GM23338 (cell line): ENCODE results near the gene SLC1A3. TPM values are rescaled to one million over a fixed set of nuclear protein-coding genes. Genes with fewer than 3 reads are reported as not detected.

ENCODE experiments used
- ATAC-seq: fragments of 200-7000 bp; cut with Tn5 transposase; 3 replicates; pipeline ENCODE4 v1.9.1; 2020
- DNase-seq: peaks from one replicate; pipeline ENCODE4 v3.0.0-alpha.2; 2015; ENCODE audit warnings: low spot score
- H2AFZ ChIP-seq: fragments of 200-600 bp; sonication (generic); 2 replicates; pipeline ENCODE4 v1.8.0; 2016; ENCODE audit warnings: antibody characterized with exemption, mild to moderate bottlenecking, moderate library complexity
- H3F3A ChIP-seq: fragments of 200-600 bp; sonication (generic); replicated peaks from 2 replicates; pipeline ENCODE4 v1.8.0; 2017; ENCODE audit warnings: antibody characterized with exemption, mixed run types, low read depth
- H3K27ac ChIP-seq: fragments of 200-600 bp; sonication (generic); 2 replicates; pipeline ENCODE4 v1.6.1; 2016; ENCODE audit warnings: low read depth
- H3K27me3 ChIP-seq: fragments of 200-600 bp; sonication (generic); 2 replicates; pipeline ENCODE4 v1.8.0; 2016; ENCODE audit warnings: mild to moderate bottlenecking, mixed run types, moderate library complexity; ENCODE audit not compliant: insufficient read depth
- H3K36me3 ChIP-seq: fragments of 200-600 bp; sonication (generic); 2 replicates; pipeline ENCODE4 v1.8.0; 2016; ENCODE audit warnings: mild to moderate bottlenecking; ENCODE audit not compliant: insufficient read depth
- H3K4me1 ChIP-seq: fragments of 200-600 bp; sonication (generic); 2 replicates; pipeline ENCODE4 v1.8.0; 2016; ENCODE audit warnings: mild to moderate bottlenecking, moderate library complexity; ENCODE audit not compliant: insufficient read depth
- H3K4me2 ChIP-seq: fragments of 200-600 bp; sonication (generic); 2 replicates; pipeline ENCODE4 v1.7.1; 2017; ENCODE audit warnings: mixed run types
- H3K4me3 ChIP-seq: fragments of 200-600 bp; sonication (generic); 2 replicates; pipeline ENCODE4 v1.6.1; 2016; ENCODE audit warnings: mixed run types
- H3K79me2 ChIP-seq: fragments of 200-600 bp; sonication (generic); replicated peaks from 2 replicates; pipeline ENCODE4 v1.8.0; 2017; ENCODE audit warnings: mild to moderate bottlenecking; ENCODE audit not compliant: insufficient read depth
- H3K9me2 ChIP-seq: fragments of 200-600 bp; sonication (generic); 2 replicates; pipeline ENCODE4 v1.8.0; 2017; ENCODE audit not compliant: insufficient read depth
- H4K20me1 ChIP-seq: fragments of 200-600 bp; sonication (generic); replicated peaks from 2 replicates; pipeline ENCODE4 v1.8.0; 2017; ENCODE audit warnings: mild to moderate bottlenecking; ENCODE audit not compliant: insufficient read depth
- H3K27ac Mint-ChIP-seq: 2 replicates; pipeline ENCODE4 v1.8.0; 2020; ENCODE audit warnings: inconsistent platforms, mild to moderate bottlenecking, moderate library complexity, mixed read lengths
- H3K27me3 Mint-ChIP-seq: 3 replicates; pipeline ENCODE4 v1.8.0; 2022; ENCODE audit warnings: low read depth, mild to moderate bottlenecking, moderate library complexity, mixed read lengths, inconsistent platforms; ENCODE audit not compliant: insufficient read depth, poor library complexity
- H3K36me3 Mint-ChIP-seq: 3 replicates; pipeline ENCODE4 v1.8.0; 2021; ENCODE audit warnings: low read depth, mild to moderate bottlenecking, inconsistent platforms, moderate library complexity, mixed read lengths
- H3K4me1 Mint-ChIP-seq: 3 replicates; pipeline ENCODE4 v1.8.0; 2020; ENCODE audit warnings: mild to moderate bottlenecking, inconsistent platforms, mixed read lengths
- H3K4me3 Mint-ChIP-seq: 3 replicates; pipeline ENCODE4 v1.8.0; 2021; ENCODE audit warnings: moderate library complexity, mild to moderate bottlenecking, inconsistent platforms, mixed read lengths
- H3K9me3 Mint-ChIP-seq: 3 replicates; pipeline ENCODE4 v1.8.0; 2020; ENCODE audit warnings: moderate library complexity, mild to moderate bottlenecking, inconsistent platforms, mixed read lengths
- CREB1 ChIP-seq: fragments of 250-450 bp; sonication (Bioruptor Pico); IDR thresholded peaks from 2 replicates; pipeline ENCODE4 v1.5.0; 2020; ENCODE audit warnings: low read depth, mild to moderate bottlenecking, moderate library complexity
- CTCF ChIP-seq, 2 experiments: fragments of 200-600 bp in 1 of 2; sonication (generic) in 1 of 2; conservative IDR thresholded peaks; 2 replicates each; pipeline versions ENCODE4 v1.5.1 to v1.6.1; 2016 to 2017; ENCODE audit warnings: antibody characterized with exemption in 2 of 2, low read depth in 2 of 2, mild to moderate bottlenecking in 2 of 2, moderate library complexity in 1 of 2
- EZH2 ChIP-seq: fragments of 200-600 bp; sonication (generic); IDR thresholded peaks from one replicate; pipeline ENCODE4 v1.8.0; 2017; ENCODE audit warnings: antibody characterized with exemption, mild to moderate bottlenecking, low read depth; ENCODE audit not compliant: unreplicated experiment
- JUNB ChIP-seq: IDR thresholded peaks from one replicate; pipeline ENCODE4 v1.6.1; 2016; ENCODE audit warnings: antibody characterized with exemption; ENCODE audit not compliant: unreplicated experiment
- POLR2AphosphoS5 ChIP-seq: IDR thresholded peaks from 2 replicates; pipeline ENCODE4 v1.6.1; 2016; ENCODE audit warnings: antibody characterized with exemption, low read depth
- STAT1 ChIP-seq: IDR thresholded peaks from one replicate; pipeline ENCODE4 v1.6.1; 2016; ENCODE audit warnings: antibody characterized with exemption; ENCODE audit not compliant: unreplicated experiment
- ZNF114 ChIP-seq: fragments of 250-450 bp; sonication (Bioruptor Pico); IDR thresholded peaks from 2 replicates; pipeline ENCODE4 v1.5.0; 2020; ENCODE audit warnings: mild to moderate bottlenecking, moderate library complexity
- ZNF331 ChIP-seq: fragments of 250-450 bp; sonication (Bioruptor Pico); IDR thresholded peaks from 2 replicates; pipeline ENCODE4 v1.5.0; 2020; ENCODE audit warnings: low read depth, mild to moderate bottlenecking, moderate library complexity
- polyA plus RNA-seq: library from polyadenylated mRNA; unstranded; fragments of >200 nt; fragmentation: Nextera tagmentation; extraction: Ambion mirVana; gene quantifications from 2 replicates; pipeline ENCODE4 v1.2.1, GENCODE V29; 2016
- total RNA-seq: library from RNA; depleted of rRNA; stranded (reverse); fragments of >200 nt; shearing (Covaris generic); gene quantifications from 2 replicates; pipeline ENCODE4 v1.2.3, GENCODE V29; 2014
- TF ChIP-seq, protein P1 (sequence below): fragments of 250-450 bp; sonication (Bioruptor Pico); IDR thresholded peaks from 2 replicates; pipeline ENCODE4 v1.5.0; 2020; ENCODE audit warnings: mild to moderate bottlenecking, moderate library complexity
- TF ChIP-seq, protein P2 (sequence below): IDR thresholded peaks from one replicate; pipeline ENCODE4 v1.6.1; 2018; ENCODE audit warnings: antibody characterized with exemption; ENCODE audit not compliant: unreplicated experiment

The SLC1A3 gene
- total and polyA plus RNA-seq, 2 experiments from 2014 or later: 29.0 to 40.7 TPM

- peaks cover 4% of the 10 kb centered on the region for H3K36me3 Mint-ChIP-seq
- H3K9me3 Mint-ChIP-seq: peaks cover 4% of the 10 kb centered on the region; the same call in 1 of the 3 replicates
- peaks cover 12% of the 10 kb centered on the region; the same call in 1 of the 2 replicates for H3K9me2 ChIP-seq
These were observed 12.5 kb upstream of the SLC1A3 start for GRCh38 chr5:36593867-36594266.

More at GRCh38 chr5:36593867-36594266, 12.5 kb upstream of the SLC1A3 start:
- ATAC-seq (no peak), DNase-seq (no peak)
- no peaks in the 10 kb centered on the region for H3K36me3 ChIP-seq
- Mint-ChIP-seq H3K27me3 (peaks cover 8% of the 10 kb centered on the region), H3K4me1 (peaks cover 47% of the 10 kb centered on the region), H3K27ac (no peak overlapping the region), H3K4me3 (no peak overlapping the region)
- H3F3A ChIP-seq: no peaks in the 10 kb centered on the region; the same call in 1 of the 2 replicates
- H3K27ac ChIP-seq: no peak overlapping the region
- H3K4me1 ChIP-seq: peaks cover 42% of the 10 kb centered on the region
- no peaks in the 10 kb centered on the region for H4K20me1 ChIP-seq
- no peak overlapping the region for H2AFZ ChIP-seq
- TF ChIP-seq CTCF (conservative IDR thresholded peaks at IDR 0.05; ENCODE audit: low read depth in 2 of 2) (no peak), ZNF114 (no peak), JUNB (no peak), POLR2AphosphoS5 (no peak), ZNF331 (CRISPR knock-in tag) (no peak), EZH2 (no peak), STAT1 (no peak), CREB1 (CRISPR knock-in tag) (no peak)
- TF ChIP-seq, protein P1, sequence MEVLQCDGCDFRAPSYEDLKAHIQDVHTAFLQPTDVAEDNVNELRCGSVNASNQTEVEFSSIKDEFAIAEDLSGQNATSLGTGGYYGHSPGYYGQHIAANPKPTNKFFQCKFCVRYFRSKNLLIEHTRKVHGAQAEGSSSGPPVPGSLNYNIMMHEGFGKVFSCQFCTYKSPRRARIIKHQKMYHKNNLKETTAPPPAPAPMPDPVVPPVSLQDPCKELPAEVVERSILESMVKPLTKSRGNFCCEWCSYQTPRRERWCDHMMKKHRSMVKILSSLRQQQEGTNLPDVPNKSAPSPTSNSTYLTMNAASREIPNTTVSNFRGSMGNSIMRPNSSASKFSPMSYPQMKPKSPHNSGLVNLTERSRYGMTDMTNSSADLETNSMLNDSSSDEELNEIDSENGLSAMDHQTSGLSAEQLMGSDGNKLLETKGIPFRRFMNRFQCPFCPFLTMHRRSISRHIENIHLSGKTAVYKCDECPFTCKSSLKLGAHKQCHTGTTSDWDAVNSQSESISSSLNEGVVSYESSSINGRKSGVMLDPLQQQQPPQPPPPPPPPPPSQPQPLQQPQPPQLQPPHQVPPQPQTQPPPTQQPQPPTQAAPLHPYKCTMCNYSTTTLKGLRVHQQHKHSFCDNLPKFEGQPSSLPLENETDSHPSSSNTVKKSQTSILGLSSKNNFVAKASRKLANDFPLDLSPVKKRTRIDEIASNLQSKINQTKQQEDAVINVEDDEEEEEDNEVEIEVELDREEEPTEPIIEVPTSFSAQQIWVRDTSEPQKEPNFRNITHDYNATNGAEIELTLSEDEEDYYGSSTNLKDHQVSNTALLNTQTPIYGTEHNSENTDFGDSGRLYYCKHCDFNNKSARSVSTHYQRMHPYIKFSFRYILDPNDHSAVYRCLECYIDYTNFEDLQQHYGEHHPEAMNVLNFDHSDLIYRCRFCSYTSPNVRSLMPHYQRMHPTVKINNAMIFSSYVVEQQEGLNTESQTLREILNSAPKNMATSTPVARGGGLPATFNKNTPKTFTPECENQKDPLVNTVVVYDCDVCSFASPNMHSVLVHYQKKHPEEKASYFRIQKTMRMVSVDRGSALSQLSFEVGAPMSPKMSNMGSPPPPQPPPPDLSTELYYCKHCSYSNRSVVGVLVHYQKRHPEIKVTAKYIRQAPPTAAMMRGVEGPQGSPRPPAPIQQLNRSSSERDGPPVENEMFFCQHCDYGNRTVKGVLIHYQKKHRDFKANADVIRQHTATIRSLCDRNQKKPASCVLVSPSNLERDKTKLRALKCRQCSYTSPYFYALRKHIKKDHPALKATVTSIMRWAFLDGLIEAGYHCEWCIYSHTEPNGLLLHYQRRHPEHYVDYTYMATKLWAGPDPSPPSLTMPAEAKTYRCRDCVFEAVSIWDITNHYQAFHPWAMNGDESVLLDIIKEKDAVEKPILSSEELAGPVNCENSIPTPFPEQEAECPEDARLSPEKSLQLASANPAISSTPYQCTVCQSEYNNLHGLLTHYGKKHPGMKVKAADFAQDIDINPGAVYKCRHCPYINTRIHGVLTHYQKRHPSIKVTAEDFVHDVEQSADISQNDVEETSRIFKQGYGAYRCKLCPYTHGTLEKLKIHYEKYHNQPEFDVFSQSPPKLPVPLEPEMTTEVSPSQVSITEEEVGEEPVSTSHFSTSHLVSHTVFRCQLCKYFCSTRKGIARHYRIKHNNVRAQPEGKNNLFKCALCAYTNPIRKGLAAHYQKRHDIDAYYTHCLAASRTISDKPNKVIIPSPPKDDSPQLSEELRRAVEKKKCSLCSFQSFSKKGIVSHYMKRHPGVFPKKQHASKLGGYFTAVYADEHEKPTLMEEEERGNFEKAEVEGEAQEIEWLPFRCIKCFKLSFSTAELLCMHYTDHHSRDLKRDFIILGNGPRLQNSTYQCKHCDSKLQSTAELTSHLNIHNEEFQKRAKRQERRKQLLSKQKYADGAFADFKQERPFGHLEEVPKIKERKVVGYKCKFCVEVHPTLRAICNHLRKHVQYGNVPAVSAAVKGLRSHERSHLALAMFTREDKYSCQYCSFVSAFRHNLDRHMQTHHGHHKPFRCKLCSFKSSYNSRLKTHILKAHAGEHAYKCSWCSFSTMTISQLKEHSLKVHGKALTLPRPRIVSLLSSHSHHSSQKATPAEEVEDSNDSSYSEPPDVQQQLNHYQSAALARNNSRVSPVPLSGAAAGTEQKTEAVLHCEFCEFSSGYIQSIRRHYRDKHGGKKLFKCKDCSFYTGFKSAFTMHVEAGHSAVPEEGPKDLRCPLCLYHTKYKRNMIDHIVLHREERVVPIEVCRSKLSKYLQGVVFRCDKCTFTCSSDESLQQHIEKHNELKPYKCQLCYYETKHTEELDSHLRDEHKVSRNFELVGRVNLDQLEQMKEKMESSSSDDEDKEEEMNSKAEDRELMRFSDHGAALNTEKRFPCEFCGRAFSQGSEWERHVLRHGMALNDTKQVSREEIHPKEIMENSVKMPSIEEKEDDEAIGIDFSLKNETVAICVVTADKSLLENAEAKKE (CRISPR knock-in tag): no peak
- TF ChIP-seq, protein P2, sequence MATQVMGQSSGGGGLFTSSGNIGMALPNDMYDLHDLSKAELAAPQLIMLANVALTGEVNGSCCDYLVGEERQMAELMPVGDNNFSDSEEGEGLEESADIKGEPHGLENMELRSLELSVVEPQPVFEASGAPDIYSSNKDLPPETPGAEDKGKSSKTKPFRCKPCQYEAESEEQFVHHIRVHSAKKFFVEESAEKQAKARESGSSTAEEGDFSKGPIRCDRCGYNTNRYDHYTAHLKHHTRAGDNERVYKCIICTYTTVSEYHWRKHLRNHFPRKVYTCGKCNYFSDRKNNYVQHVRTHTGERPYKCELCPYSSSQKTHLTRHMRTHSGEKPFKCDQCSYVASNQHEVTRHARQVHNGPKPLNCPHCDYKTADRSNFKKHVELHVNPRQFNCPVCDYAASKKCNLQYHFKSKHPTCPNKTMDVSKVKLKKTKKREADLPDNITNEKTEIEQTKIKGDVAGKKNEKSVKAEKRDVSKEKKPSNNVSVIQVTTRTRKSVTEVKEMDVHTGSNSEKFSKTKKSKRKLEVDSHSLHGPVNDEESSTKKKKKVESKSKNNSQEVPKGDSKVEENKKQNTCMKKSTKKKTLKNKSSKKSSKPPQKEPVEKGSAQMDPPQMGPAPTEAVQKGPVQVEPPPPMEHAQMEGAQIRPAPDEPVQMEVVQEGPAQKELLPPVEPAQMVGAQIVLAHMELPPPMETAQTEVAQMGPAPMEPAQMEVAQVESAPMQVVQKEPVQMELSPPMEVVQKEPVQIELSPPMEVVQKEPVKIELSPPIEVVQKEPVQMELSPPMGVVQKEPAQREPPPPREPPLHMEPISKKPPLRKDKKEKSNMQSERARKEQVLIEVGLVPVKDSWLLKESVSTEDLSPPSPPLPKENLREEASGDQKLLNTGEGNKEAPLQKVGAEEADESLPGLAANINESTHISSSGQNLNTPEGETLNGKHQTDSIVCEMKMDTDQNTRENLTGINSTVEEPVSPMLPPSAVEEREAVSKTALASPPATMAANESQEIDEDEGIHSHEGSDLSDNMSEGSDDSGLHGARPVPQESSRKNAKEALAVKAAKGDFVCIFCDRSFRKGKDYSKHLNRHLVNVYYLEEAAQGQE: no peak
- no peak overlapping the region for H3K4me2 ChIP-seq
- H3K4me3 ChIP-seq: no peak overlapping the region
- H3K79me2 ChIP-seq: no peaks in the 10 kb centered on the region
- no peaks in the 10 kb centered on the region for H3K27me3 ChIP-seq
